HEK293 (cell line): ENCODE measurements around the gene TSPAN1.

ENCODE experiments used
- AEBP2 ChIP-seq: fragments of 450-650 bp; formaldehyde crosslinking; IDR thresholded peaks from 2 replicates; pipeline ENCODE4 v1.5.1; 2016; ENCODE audit warnings: missing biosample characterization, missing genetic modification characterization, borderline replicate concordance
- IKZF3 ChIP-seq: fragments of 450-650 bp; IDR thresholded peaks from 2 replicates; pipeline ENCODE4 v1.5.0; 2018; ENCODE audit warnings: missing biosample characterization, mild to moderate bottlenecking, missing genetic modification characterization, moderate library complexity
- KLF10 ChIP-seq: fragments of 450-650 bp; IDR thresholded peaks from 2 replicates; pipeline ENCODE4 v1.5.1; 2018; ENCODE audit warnings: missing biosample characterization, mild to moderate bottlenecking, missing genetic modification characterization
- PBX3 ChIP-seq: sonication (generic); formaldehyde crosslinking; IDR thresholded peaks from 2 replicates; pipeline ENCODE4 v1.8.1; 2022; ENCODE audit warnings: mild to moderate bottlenecking, moderate library complexity, missing genetic modification reagents
- REST ChIP-seq: fragments of 450-650 bp; formaldehyde crosslinking; IDR thresholded peaks from 2 replicates; pipeline ENCODE4 v1.5.1; 2016; ENCODE audit warnings: missing biosample characterization, missing genetic modification characterization
- SCRT2 ChIP-seq: fragments of 450-650 bp; formaldehyde crosslinking; IDR thresholded peaks from 2 replicates; pipeline ENCODE4 v1.5.1; 2016; ENCODE audit warnings: missing biosample characterization, missing genetic modification characterization
- ZBTB11 ChIP-seq: fragments of 450-650 bp; formaldehyde crosslinking; conservative IDR thresholded peaks from 2 replicates; pipeline ENCODE4 v1.5.1; 2016; ENCODE audit warnings: low read depth, missing biosample characterization, missing genetic modification characterization
- ZBTB8A ChIP-seq: fragments of 450-650 bp; formaldehyde crosslinking; IDR thresholded peaks from 2 replicates; pipeline ENCODE4 v1.5.1; 2016; ENCODE audit warnings: missing biosample characterization, missing genetic modification characterization
- ZNF112 ChIP-seq: fragments of 450-650 bp; formaldehyde crosslinking; IDR thresholded peaks from 2 replicates; pipeline ENCODE4 v1.5.0; 2017; ENCODE audit warnings: missing biosample characterization, missing genetic modification characterization
- ZNF140 ChIP-seq: fragments of 450-650 bp; formaldehyde crosslinking; IDR thresholded peaks from 2 replicates; pipeline ENCODE4 v1.5.1; 2016; ENCODE audit warnings: missing biosample characterization, missing genetic modification characterization
- ZNF148 ChIP-seq: fragments of 450-650 bp; formaldehyde crosslinking; IDR thresholded peaks from 2 replicates; pipeline ENCODE4 v1.5.0; 2017; ENCODE audit warnings: missing biosample characterization, missing genetic modification characterization, borderline replicate concordance
- ZNF2 ChIP-seq: fragments of 450-650 bp; formaldehyde crosslinking; IDR thresholded peaks from 2 replicates; pipeline ENCODE4 v1.5.1; 2016; ENCODE audit warnings: missing biosample characterization, missing genetic modification characterization
- ZNF24 ChIP-seq: fragments of 450-650 bp; formaldehyde crosslinking; IDR thresholded peaks from 2 replicates; pipeline ENCODE4 v1.5.1; 2016; ENCODE audit warnings: missing biosample characterization, missing genetic modification characterization
- ZNF280C ChIP-seq: fragments of 450-650 bp; formaldehyde crosslinking; IDR thresholded peaks from 2 replicates; pipeline ENCODE4 v1.5.1; 2016; ENCODE audit warnings: missing biosample characterization, missing genetic modification characterization
- ZNF311 ChIP-seq: fragments of 450-650 bp; formaldehyde crosslinking; IDR thresholded peaks from 2 replicates; pipeline ENCODE4 v1.5.1; 2017; ENCODE audit warnings: missing biosample characterization, missing genetic modification characterization, borderline replicate concordance
- ZNF426 ChIP-seq: fragments of 450-650 bp; formaldehyde crosslinking; IDR thresholded peaks from 2 replicates; pipeline ENCODE4 v1.5.1; 2017; ENCODE audit warnings: missing biosample characterization, missing genetic modification characterization, mild to moderate bottlenecking, inconsistent platforms, moderate library complexity
- ZNF48 ChIP-seq: fragments of 450-650 bp; formaldehyde crosslinking; IDR thresholded peaks from 2 replicates; pipeline ENCODE4 v1.5.1; 2016; ENCODE audit warnings: missing biosample characterization, missing genetic modification characterization
- ZNF561 ChIP-seq: fragments of 450-650 bp; IDR thresholded peaks from 2 replicates; pipeline ENCODE4 v1.5.1; 2018; ENCODE audit warnings: missing biosample characterization, missing genetic modification characterization, borderline replicate concordance
- ZNF610 ChIP-seq: fragments of 450-650 bp; formaldehyde crosslinking; IDR thresholded peaks from 2 replicates; pipeline ENCODE4 v1.5.1; 2016; ENCODE audit warnings: missing biosample characterization, missing genetic modification characterization, borderline replicate concordance
- ZNF768 ChIP-seq: fragments of 450-650 bp; formaldehyde crosslinking; IDR thresholded peaks from 2 replicates; pipeline ENCODE4 v1.5.1; 2018; ENCODE audit warnings: missing biosample characterization, mild to moderate bottlenecking, missing genetic modification characterization
- ZNF837 ChIP-seq: fragments of 450-650 bp; formaldehyde crosslinking; IDR thresholded peaks from 2 replicates; pipeline ENCODE4 v1.5.1; 2016; ENCODE audit warnings: missing biosample characterization, missing genetic modification characterization
- ZNF843 ChIP-seq: fragments of 450-650 bp; formaldehyde crosslinking; IDR thresholded peaks from 2 replicates; pipeline ENCODE4 v1.5.1; 2016; ENCODE audit warnings: missing biosample characterization, missing genetic modification characterization
- ZSCAN30 ChIP-seq: fragments of 450-650 bp; IDR thresholded peaks from 2 replicates; pipeline ENCODE4 v1.5.1; 2018; ENCODE audit warnings: missing biosample characterization, mild to moderate bottlenecking, missing genetic modification characterization, moderate library complexity

Gene TSPAN1

GRCh38 chr1:46132529-46133180 lies 42.2 kb upstream of the TSPAN1 start, which contains the start of gene PIK3R3 (continued):
- TF ChIP-seq REST (tag by site-specific recombination) (peak; percentile 67; the same call in 1 of the 2 replicates), ZNF48 (tag by site-specific recombination) (no peak), ZNF561 (tag by site-specific recombination) (peak; percentile 90; the same call in 1 of the 2 replicates), ZNF610 (tag by site-specific recombination) (peak; percentile 94), ZNF140 (tag by site-specific recombination) (no peak), ZSCAN30 (peak; percentile 92), PBX3 (CRISPR knock-in tag) (peak; percentile 76; the same call in 1 of the 2 replicates), SCRT2 (tag by site-specific recombination) (peak; percentile 57), ZNF426 (no peak), ZBTB8A (tag by site-specific recombination) (peak; percentile 91), ZNF280C (tag by site-specific recombination) (no peak), ZNF311 (tag by site-specific recombination) (no peak), KLF10 (tag by site-specific recombination) (peak; percentile 71), ZNF148 (tag by site-specific recombination) (peak; percentile 95), ZNF112 (tag by site-specific recombination) (no peak), ZNF2 (tag by site-specific recombination) (peak; percentile 99), ZNF837 (no peak; the same call in 1 of the 2 replicates), ZNF843 (tag by site-specific recombination) (peak; percentile 91), ZNF768 (no peak), AEBP2 (tag by site-specific recombination) (no peak), IKZF3 (tag by site-specific recombination) (peak; percentile 92), ZNF24 (tag by site-specific recombination) (peak; percentile 97), ZBTB11 (peak; percentile 41; the same call in 1 of the 2 replicates)
